Activated CD4-positive, alpha-beta T cell treated with anti-CD3 and anti-CD28 coated beads, Interleukin-2, amount 10 ng/mL, durations not matched to agents 7 days and 5 days (primary cell): Measurements from ENCODE around the gene RNF157. TPM values are rescaled to one million over a fixed set of nuclear protein-coding genes. Genes with fewer than 3 reads are reported as not detected.

ENCODE experiments used
- CTCF ChIA-PET: fragments of 350-600 bp; sonication (Branson Sonifier 250); formaldehyde crosslinking; loops from one replicate; lab custom pipeline; 2021; ENCODE audit warnings: antibody characterized with exemption; lab: Charles Lee
- POLR2A ChIA-PET: fragments of 350-600 bp; sonication (Branson Sonifier 250); formaldehyde crosslinking; loops from one replicate; lab custom pipeline; 2021; ENCODE audit warnings: antibody characterized with exemption; lab: Charles Lee
- DNase-seq: peaks from one replicate; pipeline ENCODE4 v3.0.0-alpha.2; 2020
- H3K27ac Mint-ChIP-seq: one replicate; pipeline ENCODE4 v1.8.0; 2021; ENCODE audit warnings: mild to moderate bottlenecking, moderate library complexity, mixed read lengths
- H3K27me3 Mint-ChIP-seq: one replicate; pipeline ENCODE4 v1.8.0; 2021; ENCODE audit warnings: mixed read lengths
- H3K36me3 Mint-ChIP-seq: one replicate; pipeline ENCODE4 v1.8.0; 2021; ENCODE audit warnings: low read depth, mixed read lengths
- H3K4me1 Mint-ChIP-seq: one replicate; pipeline ENCODE4 v1.8.0; 2021; ENCODE audit warnings: mixed read lengths
- H3K4me3 Mint-ChIP-seq: one replicate; pipeline ENCODE4 v1.8.0; 2021; ENCODE audit warnings: mild to moderate bottlenecking, moderate library complexity, mixed read lengths
- H3K9me3 Mint-ChIP-seq: one replicate; pipeline ENCODE4 v1.8.0; 2021; ENCODE audit warnings: mixed read lengths
- total RNA-seq, 2 experiments: library from RNA; stranded (reverse); gene quantifications; one replicate each; pipeline ENCODE4 v1.2.3, GENCODE V29; 2021

The RNF157 gene
- total RNA-seq, 2 experiments from 2014 or later, result 121 to 129 TPM

- DNase-seq, result no peak
- ChIA-PET POLR2A (no interaction called here), CTCF (interaction anchor here (0.5 to 2.0 kb wide), 7 partner anchors 10 to 45 kb away, joined by 3 to 6 read pairs (median 4); no protein-coding TSS in a partner anchor)
- H3K27ac Mint-ChIP-seq, result peak overlapping the region; percentile 71
- H3K4me1 Mint-ChIP-seq, result peaks cover 25% of the 10 kb centered on the region
- H3K9me3 Mint-ChIP-seq, result no peaks in the 10 kb centered on the region
- peaks cover 81% of the 10 kb centered on the region for H3K36me3 Mint-ChIP-seq
- H3K27me3 Mint-ChIP-seq, result no peaks in the 10 kb centered on the region
- no peak overlapping the region for H3K4me3 Mint-ChIP-seq
These were observed 83.7 kb downstream of the RNF157 start for GRCh38 chr17:76156662-76156991.

GRCh38 chr17:76155988-76156661 lies 84.2 kb downstream of the RNF157 start:
- POLR2A ChIA-PET, result no interaction called here
- Mint-ChIP-seq H3K4me1 (peaks cover 30% of the 10 kb centered on the region), H3K27me3 (no peaks in the 10 kb centered on the region), H3K27ac (peak overlapping the region; percentile 71), H3K36me3 (peaks cover 81% of the 10 kb centered on the region), H3K9me3 (no peaks in the 10 kb centered on the region), H3K4me3 (no peak overlapping the region)
- no peak for DNase-seq
- CTCF ChIA-PET, result interaction anchor here (0.5 to 2.0 kb wide), 7 partner anchors 10 to 45 kb away, joined by 3 to 6 read pairs (median 4); no protein-coding TSS in a partner anchor

GRCh38 chr17:76154936-76155845 lies 85.1 kb downstream of the RNF157 start:
- no peak for DNase-seq
- ChIA-PET CTCF (interaction anchor here (0.6 to 2.0 kb wide), 6 partner anchors 9 to 165 kb away, joined by 4 to 6 read pairs (median 4); no protein-coding TSS in a partner anchor), POLR2A (no interaction called here)
- peaks cover 37% of the 10 kb centered on the region for H3K4me1 Mint-ChIP-seq
- H3K36me3 Mint-ChIP-seq, result peaks cover 84% of the 10 kb centered on the region
- H3K27me3 Mint-ChIP-seq, result no peaks in the 10 kb centered on the region
- H3K27ac Mint-ChIP-seq, result peak overlapping the region; percentile 57
- no peaks in the 10 kb centered on the region for H3K9me3 Mint-ChIP-seq
- no peak overlapping the region for H3K4me3 Mint-ChIP-seq

- CTCF ChIA-PET, result interaction anchor here (1.4 kb wide), 2 partner anchors 11 to 23 kb away, joined by 3 read pairs; no protein-coding TSS in a partner anchor
- Mint-ChIP-seq H3K36me3 (peaks cover 88% of the 10 kb centered on the region), H3K4me1 (peaks cover 37% of the 10 kb centered on the region), H3K27me3 (no peaks in the 10 kb centered on the region), H3K9me3 (no peaks in the 10 kb centered on the region), H3K4me3 (no peak overlapping the region), H3K27ac (no peak overlapping the region)
- DNase-seq, result no peak
- POLR2A ChIA-PET, result no interaction called here
These were observed 86.0 kb downstream of the RNF157 start for GRCh38 chr17:76154292-76154691.

- H3K36me3 Mint-ChIP-seq, result peaks cover 88% of the 10 kb centered on the region
- no peak for DNase-seq
- H3K9me3 Mint-ChIP-seq, result no peaks in the 10 kb centered on the region
- H3K4me1 Mint-ChIP-seq, result peaks cover 37% of the 10 kb centered on the region
- H3K4me3 Mint-ChIP-seq, result no peak overlapping the region
- ChIA-PET POLR2A (no interaction called here), CTCF (interaction anchor here (1.2 to 1.4 kb wide), 3 partner anchors 11 to 24 kb away, joined by 3 read pairs; no protein-coding TSS in a partner anchor)
- H3K27ac Mint-ChIP-seq, result no peak overlapping the region
- no peaks in the 10 kb centered on the region for H3K27me3 Mint-ChIP-seq
These were observed 86.7 kb downstream of the RNF157 start for GRCh38 chr17:76153640-76154039.

GRCh38 chr17:76153202-76153601 lies 87.1 kb downstream of the RNF157 start:
- Mint-ChIP-seq H3K27me3 (no peaks in the 10 kb centered on the region), H3K36me3 (peaks cover 86% of the 10 kb centered on the region), H3K27ac (peak overlapping the region; percentile 91), H3K9me3 (no peaks in the 10 kb centered on the region), H3K4me3 (no peak overlapping the region), H3K4me1 (peaks cover 37% of the 10 kb centered on the region)
- ChIA-PET CTCF (interaction anchor here (1.2 to 2.0 kb wide), 4 partner anchors 12 to 26 kb away, joined by 3 to 4 read pairs (median 3); no protein-coding TSS in a partner anchor), POLR2A (no interaction called here)
- DNase-seq, result no peak

GRCh38 chr17:76152591-76152990 lies 87.7 kb downstream of the RNF157 start:
- Mint-ChIP-seq H3K36me3 (peaks cover 84% of the 10 kb centered on the region), H3K4me3 (no peak overlapping the region), H3K9me3 (no peaks in the 10 kb centered on the region), H3K27ac (peak overlapping the region; percentile 91), H3K27me3 (no peaks in the 10 kb centered on the region), H3K4me1 (peaks cover 40% of the 10 kb centered on the region)
- POLR2A ChIA-PET, result no interaction called here
- CTCF ChIA-PET, result interaction anchor here (1.2 to 2.0 kb wide), 4 partner anchors 10 to 27 kb away, joined by 3 to 5 read pairs (median 4); no protein-coding TSS in a partner anchor
- DNase-seq, result no peak

GRCh38 chr17:76151896-76152454 lies 88.3 kb downstream of the RNF157 start:
- Mint-ChIP-seq H3K4me3 (no peak overlapping the region), H3K4me1 (peaks cover 46% of the 10 kb centered on the region), H3K36me3 (peaks cover 85% of the 10 kb centered on the region)

GRCh38 chr17:76150712-76151622 lies 89.3 kb downstream of the RNF157 start:
- peaks cover 56% of the 10 kb centered on the region for H3K4me1 Mint-ChIP-seq
- DNase-seq, result no peak
- POLR2A ChIA-PET, result no interaction called here
- H3K27me3 Mint-ChIP-seq, result no peaks in the 10 kb centered on the region
- CTCF ChIA-PET, result interaction anchor here (0.7 to 2.0 kb wide), 9 partner anchors 8 to 129 kb away, joined by 3 to 5 read pairs (median 3); partner anchors contain the start of gene FOXJ1
- no peak overlapping the region for H3K4me3 Mint-ChIP-seq
- no peaks in the 10 kb centered on the region for H3K9me3 Mint-ChIP-seq
- H3K27ac Mint-ChIP-seq, result peak overlapping the region; percentile 91
- H3K36me3 Mint-ChIP-seq, result peaks cover 87% of the 10 kb centered on the region

More at GRCh38 chr17:76151896-76152454, 88.3 kb downstream of the RNF157 start:
- ChIA-PET POLR2A (no interaction called here), CTCF (interaction anchor here (0.6 to 2.0 kb wide), 6 partner anchors 9 to 30 kb away, joined by 3 to 5 read pairs (median 4); partner anchors contain the start of gene FOXJ1)
- Mint-ChIP-seq H3K27me3 (no peaks in the 10 kb centered on the region), H3K27ac (peak overlapping the region; percentile 91), H3K9me3 (no peaks in the 10 kb centered on the region)
- DNase-seq, result peak; percentile 49

- Mint-ChIP-seq H3K9me3 (no peaks in the 10 kb centered on the region), H3K27ac (no peak overlapping the region), H3K36me3 (peaks cover 84% of the 10 kb centered on the region), H3K4me3 (no peak overlapping the region), H3K27me3 (no peaks in the 10 kb centered on the region), H3K4me1 (peaks cover 74% of the 10 kb centered on the region)
- CTCF ChIA-PET, result interaction anchor here (1.0 kb wide), 1 partner anchor 130 kb away, joined by 3 read pairs; no protein-coding TSS in a partner anchor
- DNase-seq, result no peak
- POLR2A ChIA-PET, result no interaction called here
These were observed 91.1 kb downstream of the RNF157 start for GRCh38 chr17:76149214-76149613.

GRCh38 chr17:76148015-76148326 lies 92.3 kb downstream of the RNF157 start:
- ChIA-PET CTCF (no interaction called here), POLR2A (no interaction called here)
- peaks cover 72% of the 10 kb centered on the region for H3K36me3 Mint-ChIP-seq
- H3K4me1 Mint-ChIP-seq, result peaks cover 73% of the 10 kb centered on the region
- H3K9me3 Mint-ChIP-seq, result no peaks in the 10 kb centered on the region
- no peak for DNase-seq
- peak overlapping the region; percentile 94 for H3K27ac Mint-ChIP-seq
- no peak overlapping the region for H3K4me3 Mint-ChIP-seq
- H3K27me3 Mint-ChIP-seq, result no peaks in the 10 kb centered on the region
